Measurements from ENCODE around the gene STIL. TPM values are rescaled to one million over a fixed set of nuclear protein-coding genes. Genes with fewer than 3 reads are reported as not detected.

The STIL gene
- total and polyA plus RNA-seq, 2 donors (not counting 3 experiments of a cell fraction or from before 2014, with no cell fraction given) = 10.3 to 28.1 TPM

- Histone ChIP-seq H4K20me1 (replicated peaks; ENCODE audit: control insufficient read depth, extremely low read depth, insufficient read depth, low read length) (no peaks in the 10 kb centered on the region), H3K36me3 (ENCODE audit: control insufficient read depth in 2 of 2, extremely low read depth in 1 of 2, insufficient read depth in 2 of 2, low read length in 2 of 2) (peaks cover 12 to 57% of the 10 kb centered on the region in 2 experiments), H3K9me1 (replicated peaks; ENCODE audit: control insufficient read depth, extremely low read depth, insufficient read depth, low read length) (no peaks in the 10 kb centered on the region), H2AFZ (ENCODE audit: low read depth, low read length) (no peak overlapping the region), H3K27ac (ENCODE audit: insufficient read depth, low read depth, low read length) (no peak overlapping the region), H3K4me1 (ENCODE audit: control insufficient read depth, extremely low read depth, insufficient read depth, low read length) (peaks cover 24% of the 10 kb centered on the region), H3K4me3 (replicated peaks in 1 of 3; ENCODE audit: insufficient read depth in 1 of 3, low read depth in 1 of 3, low read length in 3 of 3) (no peak overlapping the region), H3K9me3 (replicated peaks; ENCODE audit: control insufficient read depth, insufficient read depth, low read length) (no peaks in the 10 kb centered on the region), H3K4me2 (ENCODE audit: insufficient read depth, low read length) (no peak overlapping the region), H3K79me2 (ENCODE audit: control insufficient read depth, insufficient read depth, low read length) (peaks cover 31% of the 10 kb centered on the region), H3K9ac (replicated peaks; ENCODE audit: extremely low read depth, insufficient read depth, low read length) (no peak overlapping the region), H3K27me3 (ENCODE audit: control insufficient read depth in 2 of 2, insufficient read depth in 2 of 2, low read length in 2 of 2) (no peaks in the 10 kb centered on the region)
- FAIRE-seq (no peak), DNase-seq (ENCODE audit: low read depth, low spot score) (no peak)
- CTCF ChIA-PET = interaction anchor here (0.8 to 3.3 kb wide), 4 partner anchors 26 to 43 kb away, joined by 3 to 8 read pairs (median 6); partner anchors contain the start of gene PDZK1IP1
- intact Hi-C loops (cut with micrococcal nuclease) = no loop called here
- TF ChIP-seq POLR2AphosphoS5 (IDR thresholded peaks at IDR 0.05; ENCODE audit: insufficient read depth, low read depth, low read length) (no peak), CTCF (IDR thresholded peaks at IDR 0.05; ENCODE audit: extremely low read depth in 1 of 2, insufficient read depth in 1 of 2, low read depth in 1 of 2, low read length in 2 of 2) (no peak)
- no TSS peak for BruUV-seq (replicated peaks)
- dilution Hi-C loops (cut with MboI; ENCODE audit: extremely low pct_ligation_motif_present, low sequenced_read_pairs) = no loop called here
- POLR2A ChIA-PET = interaction anchor here (1.7 kb wide), 1 partner anchor 10 kb away, joined by 5 read pairs; no protein-coding TSS in a partner anchor
These were observed 91.5 kb downstream of the STIL start for GRCh38 chr1:47222476-47222875.

GRCh38 chr1:47219590-47220220, 94.2 kb downstream of the STIL start:
- peaks cover 8% of the 10 kb centered on the region for H3K79me2 ChIP-seq (ENCODE audit: control insufficient read depth, insufficient read depth, low read length)
- H3K27me3 ChIP-seq (ENCODE audit: control insufficient read depth in 2 of 2, insufficient read depth in 2 of 2, low read length in 2 of 2) = no peaks in the 10 kb centered on the region
- intact Hi-C loops (cut with micrococcal nuclease) = no loop called here
- dilution Hi-C loops (cut with MboI; ENCODE audit: extremely low pct_ligation_motif_present, low sequenced_read_pairs) = no loop called here
- H4K20me1 ChIP-seq (replicated peaks; ENCODE audit: control insufficient read depth, extremely low read depth, insufficient read depth, low read length) = no peaks in the 10 kb centered on the region
- no peaks in the 10 kb centered on the region for H3K9me3 ChIP-seq (replicated peaks; ENCODE audit: control insufficient read depth, insufficient read depth, low read length)
- CTCF ChIA-PET = interaction anchor here (3.3 kb wide), 1 partner anchor 40 kb away, joined by 8 read pairs; no protein-coding TSS in a partner anchor
- no peak overlapping the region for H3K27ac ChIP-seq (ENCODE audit: insufficient read depth, low read depth, low read length)
- H3K4me1 ChIP-seq (ENCODE audit: control insufficient read depth, extremely low read depth, insufficient read depth, low read length) = peaks cover 17% of the 10 kb centered on the region
- FAIRE-seq = no peak
- no peak overlapping the region for H2AFZ ChIP-seq (ENCODE audit: low read depth, low read length)
- no peak overlapping the region for H3K4me3 ChIP-seq (replicated peaks in 1 of 3; ENCODE audit: insufficient read depth in 1 of 3, low read depth in 1 of 3, low read length in 3 of 3)
- no peak for TF ChIP-seq EZH2 (IDR thresholded peaks at IDR 0.05; ENCODE audit: borderline replicate concordance, low read depth, low read length, severe bottlenecking)
- no peak for TF ChIP-seq MYC (IDR thresholded peaks at IDR 0.05; ENCODE audit: low read depth, low read length)
- no peak for TF ChIP-seq GATA2 (IDR thresholded peaks at IDR 0.05; ENCODE audit: insufficient read depth, insufficient read length, low read depth, low read length)
- no peak for TF ChIP-seq POLR2AphosphoS5 (IDR thresholded peaks at IDR 0.05; ENCODE audit: insufficient read depth, low read depth, low read length)
- no peak for TF ChIP-seq MAX (IDR thresholded peaks at IDR 0.05; ENCODE audit: insufficient read depth, insufficient read length)
- no peak for TF ChIP-seq CTCF (IDR thresholded peaks at IDR 0.05; ENCODE audit: extremely low read depth in 1 of 2, insufficient read depth in 1 of 2, low read depth in 1 of 2, low read length in 2 of 2)
- TF ChIP-seq FOS (IDR thresholded peaks at IDR 0.05; ENCODE audit: borderline replicate concordance, insufficient read depth, low read length) = no peak
- no peak for TF ChIP-seq JUN (IDR thresholded peaks at IDR 0.05; ENCODE audit: borderline replicate concordance, insufficient read depth, insufficient read length, low read depth)
- no peak for TF ChIP-seq POLR2A (IDR thresholded peaks at IDR 0.05; ENCODE audit: low read depth, low read length)
- H3K9ac ChIP-seq (replicated peaks; ENCODE audit: extremely low read depth, insufficient read depth, low read length) = no peak overlapping the region
- no peak for DNase-seq (ENCODE audit: low read depth, low spot score)
- peaks cover 12 to 57% of the 10 kb centered on the region in 2 experiments for H3K36me3 ChIP-seq (ENCODE audit: control insufficient read depth in 2 of 2, extremely low read depth in 1 of 2, insufficient read depth in 2 of 2, low read length in 2 of 2)
- H3K9me1 ChIP-seq (replicated peaks; ENCODE audit: control insufficient read depth, extremely low read depth, insufficient read depth, low read length) = no peaks in the 10 kb centered on the region
- POLR2A ChIA-PET = interaction anchor here (0.6 kb wide), 1 partner anchor 9 kb away, joined by 4 read pairs; no protein-coding TSS in a partner anchor
- BruUV-seq (replicated peaks) = no TSS peak
- no peak overlapping the region for H3K4me2 ChIP-seq (ENCODE audit: insufficient read depth, low read length)
